Prostate gland (tissue), 2 donors: ENCODE measurements around the gene CYP4V2. TPM values are rescaled to one million over a fixed set of nuclear protein-coding genes. Genes with fewer than 3 reads are reported as not detected.
A peak's percentile ranks its signal among the peaks of the same experiment; 100 is the strongest.

Experiments used
- DNase-seq: peaks from one replicate; pipeline ENCODE4 v3.0.0-alpha.2; 2019; ENCODE audit warnings: low spot score
- H3K27ac ChIP-seq, 2 donors: fragments of 200-600 bp; sonication (generic); 2 replicates each; pipeline ENCODE4 v1.5.1; 2017 to 2019
- H3K27me3 ChIP-seq: fragments of 200-600 bp; sonication (generic); replicated peaks from 2 replicates; pipeline ENCODE4 v1.5.1; 2019; ENCODE audit not compliant: insufficient read depth
- H3K36me3 ChIP-seq, 2 donors: fragments of 200-600 bp; sonication (generic); 1 replicate in 1 of 2; 2 replicates in 1 of 2; pipeline versions ENCODE4 v1.5.1 to v1.8.1; 2017 to 2019
- H3K4me1 ChIP-seq: fragments of 200-600 bp; sonication (generic); replicated peaks from 2 replicates; pipeline ENCODE4 v1.5.1; 2019
- H3K4me3 ChIP-seq, 2 donors: fragments of 200-600 bp; sonication (generic); 2 replicates each; pipeline ENCODE4 v1.5.1; 2017 to 2019
- H3K9me3 ChIP-seq: fragments of 200-600 bp; sonication (generic); 2 replicates; pipeline ENCODE4 v1.5.1; 2017
- POLR2A ChIP-seq: fragments of 450-650 bp; IDR thresholded peaks from one replicate; pipeline ENCODE4 v1.6.1; 2016; ENCODE audit warnings: antibody characterized with exemption, mild to moderate bottlenecking
- POLR2AphosphoS5 ChIP-seq: sonication (generic); formaldehyde crosslinking; IDR thresholded peaks from one replicate; pipeline ENCODE4 v1.6.1; 2017; ENCODE audit warnings: antibody characterized with exemption
- WGBS: methylation state at CpG from one replicate; pipeline ENCODE4 v1.1.5; 2018; 5-methylcytosine and 5-hydroxymethylcytosine counted together
- intact Hi-C: fragments of 100-400 bp; cut with DNase I; formaldehyde crosslinking; loops from one replicate; pipeline ENCODE4 v1.14.2; 2022
- total RNA-seq, 2 donors: library from RNA; depleted of rRNA; stranded (reverse); fragments of >200 nt; gene quantifications; one replicate each; pipeline ENCODE4 v1.1.0, GENCODE V29; 2016
- TF ChIP-seq, protein P1 (sequence below), 4 experiments: fragments of 200-600 bp in 2 of 4; fragments of 450-650 bp in 2 of 4; sonication (generic) in 2 of 4; IDR thresholded peaks; 1 replicate in 3 of 4; 2 replicates in 1 of 4; pipeline ENCODE4 v1.5.1; 2016 to 2019; ENCODE audit warnings: antibody characterized with exemption in 4 of 4, mild to moderate bottlenecking in 2 of 4, moderate library complexity in 2 of 4

The CYP4V2 gene
- total RNA-seq, 2 donors from 2014 or later, result 23.5 to 40.2 TPM

- no peaks in the 10 kb centered on the region for H3K4me1 ChIP-seq
- intact Hi-C loops, result no loop called here
- no peak within 1 kb of the TSS for H3K4me3 ChIP-seq
- peak; percentile 47 for TF ChIP-seq POLR2AphosphoS5
- TF ChIP-seq, protein P1, sequence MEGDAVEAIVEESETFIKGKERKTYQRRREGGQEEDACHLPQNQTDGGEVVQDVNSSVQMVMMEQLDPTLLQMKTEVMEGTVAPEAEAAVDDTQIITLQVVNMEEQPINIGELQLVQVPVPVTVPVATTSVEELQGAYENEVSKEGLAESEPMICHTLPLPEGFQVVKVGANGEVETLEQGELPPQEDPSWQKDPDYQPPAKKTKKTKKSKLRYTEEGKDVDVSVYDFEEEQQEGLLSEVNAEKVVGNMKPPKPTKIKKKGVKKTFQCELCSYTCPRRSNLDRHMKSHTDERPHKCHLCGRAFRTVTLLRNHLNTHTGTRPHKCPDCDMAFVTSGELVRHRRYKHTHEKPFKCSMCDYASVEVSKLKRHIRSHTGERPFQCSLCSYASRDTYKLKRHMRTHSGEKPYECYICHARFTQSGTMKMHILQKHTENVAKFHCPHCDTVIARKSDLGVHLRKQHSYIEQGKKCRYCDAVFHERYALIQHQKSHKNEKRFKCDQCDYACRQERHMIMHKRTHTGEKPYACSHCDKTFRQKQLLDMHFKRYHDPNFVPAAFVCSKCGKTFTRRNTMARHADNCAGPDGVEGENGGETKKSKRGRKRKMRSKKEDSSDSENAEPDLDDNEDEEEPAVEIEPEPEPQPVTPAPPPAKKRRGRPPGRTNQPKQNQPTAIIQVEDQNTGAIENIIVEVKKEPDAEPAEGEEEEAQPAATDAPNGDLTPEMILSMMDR (IDR thresholded peaks at IDR 0.05), result no peak
- TF ChIP-seq POLR2A, result no peak
- H3K36me3 ChIP-seq, result no peaks in the 10 kb centered on the region
- no peaks in the 10 kb centered on the region for H3K9me3 ChIP-seq
- WGBS, result 62% methylated on average over 5 of the region's 5 CpGs
- no peak within 1 kb of the TSS for H3K27ac ChIP-seq
- DNase-seq, result peak; percentile 19
- H3K27me3 ChIP-seq, result no peaks in the 10 kb centered on the region
Observed at GRCh38 chr4:186227221-186227620, 35.9 kb downstream of the CYP4V2 start, which contains the start of gene KLKB1. Gene KLKB1, plus strand, starts transcription at chr4:186227507. Its CDS starts 689 bp downstream, at chr4:186228196.

GRCh38 chr4:186227744-186228513 lies 36.6 kb downstream of the CYP4V2 start:
- Histone ChIP-seq H3K4me1 (no peaks in the 10 kb centered on the region), H3K27ac (no peak overlapping the region), H3K4me3 (no peak overlapping the region), H3K36me3 (no peaks in the 10 kb centered on the region), H3K27me3 (no peaks in the 10 kb centered on the region), H3K9me3 (no peaks in the 10 kb centered on the region)
- intact Hi-C loops, result no loop called here
- WGBS, result 12% methylated on average over 2 of the region's 2 CpGs
- TF ChIP-seq, protein P1 (IDR thresholded peaks at IDR 0.05), result no peak
- TF ChIP-seq POLR2A, result no peak
- TF ChIP-seq POLR2AphosphoS5, result no peak
- DNase-seq, result no peak

DNA sequence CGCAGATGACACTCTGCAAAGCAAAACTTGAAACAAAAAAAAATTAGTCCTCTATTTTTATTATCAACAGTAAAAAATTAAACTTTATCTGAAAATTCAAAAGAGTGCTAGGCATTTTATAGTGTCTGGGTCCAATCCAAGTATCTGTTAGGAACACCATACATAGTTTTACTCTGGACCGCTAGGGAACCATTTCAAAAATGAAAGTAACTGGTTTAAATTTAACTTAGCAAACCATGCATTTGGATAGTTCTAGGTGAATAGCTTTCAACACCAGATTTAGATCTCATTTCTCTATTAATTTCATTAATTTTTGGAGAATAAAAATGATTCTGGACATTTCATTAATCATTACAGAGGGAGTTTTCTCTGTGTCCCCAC lies 37.1 kb downstream of the CYP4V2 start:
- DNase-seq, result no peak
- no peak for TF ChIP-seq POLR2AphosphoS5
- TF ChIP-seq, protein P1 (IDR thresholded peaks at IDR 0.05), result no peak
- no peak for TF ChIP-seq POLR2A
- no peaks in the 10 kb centered on the region for H3K4me1 ChIP-seq
- 50% methylated on average over 2 of the region's 2 CpGs for WGBS
- intact Hi-C loops, result no loop called here
- no peak overlapping the region for H3K27ac ChIP-seq
- no peaks in the 10 kb centered on the region for H3K36me3 ChIP-seq
- no peak overlapping the region for H3K4me3 ChIP-seq
- no peaks in the 10 kb centered on the region for H3K9me3 ChIP-seq
- H3K27me3 ChIP-seq, result no peaks in the 10 kb centered on the region

DNA sequence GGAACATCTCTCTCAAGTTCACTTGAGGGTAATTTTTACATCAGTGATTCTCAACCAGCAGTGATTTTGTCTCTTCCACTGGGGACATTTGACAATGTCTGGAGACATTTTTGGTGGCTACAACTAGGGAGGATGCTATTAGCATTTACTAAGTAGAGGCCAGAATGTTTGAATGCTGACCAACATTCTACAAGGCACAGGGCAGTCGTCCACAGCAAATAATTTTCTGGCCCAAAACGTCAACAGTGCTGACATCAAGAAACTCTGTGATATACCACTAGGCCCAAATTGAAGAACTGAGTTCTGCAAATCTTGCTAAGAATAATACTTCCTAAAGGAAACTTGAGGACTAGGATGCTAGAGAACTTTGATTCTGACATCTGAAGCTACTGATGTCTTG lies 43.0 kb downstream of the CYP4V2 start:
- DNase-seq, result no peak
- TF ChIP-seq POLR2A (no peak), POLR2AphosphoS5 (no peak)
- TF ChIP-seq, protein P1 (IDR thresholded peaks at IDR 0.05), result no peak
- Histone ChIP-seq H3K36me3 (no peaks in the 10 kb centered on the region), H3K4me1 (no peaks in the 10 kb centered on the region), H3K27me3 (no peaks in the 10 kb centered on the region), H3K27ac (no peak overlapping the region), H3K4me3 (no peak overlapping the region), H3K9me3 (no peaks in the 10 kb centered on the region)
- WGBS, result 37% methylated on average over 2 of the region's 2 CpGs
- intact Hi-C loops, result no loop called here

DNA sequence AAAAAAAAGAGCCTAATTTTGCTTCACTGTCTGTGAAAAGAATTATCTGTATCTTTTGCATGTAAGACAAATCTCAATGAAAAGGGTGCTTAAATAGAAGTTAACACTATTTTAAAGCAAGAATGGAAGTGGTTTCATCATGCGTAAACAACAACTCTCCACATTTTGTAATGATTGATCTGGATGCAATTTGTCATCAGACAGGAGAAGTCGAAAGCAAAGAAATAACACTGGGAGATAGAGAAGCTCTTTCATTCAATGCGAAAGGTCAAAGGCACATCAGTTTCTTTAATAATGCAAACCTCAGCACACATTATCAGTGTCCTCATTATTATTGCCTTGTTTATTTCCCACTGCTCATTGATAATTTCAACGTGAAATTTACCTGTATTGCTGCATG lies 44.8 kb downstream of the CYP4V2 start:
- WGBS, result 91% methylated on average over 4 of the region's 4 CpGs
- no peak for TF ChIP-seq POLR2A
- TF ChIP-seq, protein P1 (IDR thresholded peaks at IDR 0.05), result no peak
- TF ChIP-seq POLR2AphosphoS5, result no peak
- H3K36me3 ChIP-seq, result no peaks in the 10 kb centered on the region
- no peak for DNase-seq
- intact Hi-C loops, result no loop called here
- H3K27ac ChIP-seq, result no peak overlapping the region
- no peaks in the 10 kb centered on the region for H3K4me1 ChIP-seq
- no peaks in the 10 kb centered on the region for H3K9me3 ChIP-seq
- H3K4me3 ChIP-seq, result no peak overlapping the region
- H3K27me3 ChIP-seq, result no peaks in the 10 kb centered on the region
